Thyroid gland (tissue), 4 donors: ENCODE results near the gene NDUFA8.

ENCODE experiments used
- CTCF ChIP-seq, 6 experiments: fragments of 200-600 bp in 3 of 6; fragments of 450-650 bp in 3 of 6; sonication (generic) in 3 of 6; IDR thresholded peaks; one replicate each; pipeline ENCODE4 v1.5.1; 2016 to 2019; ENCODE audit warnings: antibody characterized with exemption in 6 of 6, mild to moderate bottlenecking in 2 of 6, inconsistent platforms in 1 of 6, moderate library complexity in 1 of 6
- POLR2A ChIP-seq, 2 donors: fragments of 450-650 bp; IDR thresholded peaks; one replicate each; pipeline ENCODE4 v1.6.1; 2017; ENCODE audit warnings: antibody characterized with exemption in 2 of 2, mild to moderate bottlenecking in 2 of 2, moderate library complexity in 1 of 2

DNA sequence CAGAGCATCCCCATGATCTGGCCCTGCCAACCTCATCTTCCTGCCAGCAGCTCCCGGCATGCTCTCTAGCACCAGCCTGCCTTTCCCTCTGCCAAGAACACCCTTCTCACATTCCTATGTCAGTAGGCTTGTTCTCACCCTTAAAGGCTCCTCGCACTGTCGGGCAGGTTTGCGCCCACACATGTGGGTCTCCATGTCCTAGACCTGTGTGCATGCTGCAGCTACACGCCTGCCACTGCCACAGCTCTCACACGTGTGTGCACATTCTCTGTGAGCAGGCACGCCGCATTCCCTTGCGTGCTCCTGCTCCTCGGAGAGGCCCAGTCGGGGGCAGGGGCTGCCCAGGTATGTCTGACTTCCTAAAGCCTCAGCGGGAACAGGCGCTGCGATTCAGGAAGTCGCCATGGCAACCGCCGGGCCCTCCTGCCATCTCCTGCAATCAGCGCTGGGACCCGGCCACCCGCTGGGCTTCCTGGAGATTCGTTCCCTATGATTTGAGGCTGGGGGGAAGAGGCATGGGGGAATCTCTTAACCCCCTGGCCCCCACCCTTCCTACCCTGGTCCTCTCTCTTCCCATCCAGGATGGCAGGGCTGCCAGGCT lies 28.1 kb downstream of the NDUFA8 start:
- TF ChIP-seq POLR2A (IDR thresholded peaks at IDR 0.05) (no peak), CTCF (IDR thresholded peaks at IDR 0.05) (no peak)
